WTC11 (cell line): ENCODE measurements around the gene TXNDC2. TPM values are rescaled to one million over a fixed set of nuclear protein-coding genes. Genes with fewer than 3 reads are reported as not detected.

Source experiments
- ATAC-seq: fragments of 200-7000 bp; cut with Tn5 transposase; 2 replicates; pipeline ENCODE4 v1.10.0; 2021; ENCODE audit warnings: mild to moderate bottlenecking, moderate library complexity
- CTCF ChIA-PET: fragments of 300-600 bp; sonication (Branson Sonifier 250); formaldehyde crosslinking; loops from one replicate; lab custom pipeline; 2021; ENCODE audit warnings: antibody characterized with exemption; lab: Charles Lee
- POLR2A ChIA-PET: fragments of 350-600 bp; sonication (Branson Sonifier 250); formaldehyde crosslinking; loops from one replicate; lab custom pipeline; 2021; ENCODE audit warnings: antibody characterized with exemption; lab: Charles Lee
- DNase-seq: peaks from one replicate; pipeline ENCODE4 v3.0.0; 2021; ENCODE audit warnings: low spot score
- H3K27ac Mint-ChIP-seq: 2 replicates; pipeline ENCODE4 v1.8.0; 2021; ENCODE audit warnings: mixed read lengths
- H3K27me3 Mint-ChIP-seq: 2 replicates; pipeline ENCODE4 v1.8.0; 2021; ENCODE audit warnings: low read depth, mild to moderate bottlenecking, moderate library complexity, mixed read lengths
- H3K36me3 Mint-ChIP-seq: 2 replicates; pipeline ENCODE4 v1.8.0; 2021; ENCODE audit warnings: mixed read lengths
- H3K4me1 Mint-ChIP-seq: 2 replicates; pipeline ENCODE4 v1.8.0; 2022; ENCODE audit warnings: mixed read lengths
- H3K4me3 Mint-ChIP-seq: 2 replicates; pipeline ENCODE4 v1.8.0; 2021; ENCODE audit warnings: mild to moderate bottlenecking, moderate library complexity, mixed read lengths
- H3K9me3 Mint-ChIP-seq: 2 replicates; pipeline ENCODE4 v1.8.0; 2021; ENCODE audit warnings: mixed read lengths
- ATF1 ChIP-seq: sonication (generic); formaldehyde crosslinking; IDR thresholded peaks from 2 replicates; pipeline ENCODE4 v1.8.1; 2023; ENCODE audit warnings: mild to moderate bottlenecking, moderate library complexity, missing genetic modification reagents
- ATF2 ChIP-seq: sonication (generic); formaldehyde crosslinking; IDR thresholded peaks from 2 replicates; pipeline ENCODE4 v1.8.1; 2022; ENCODE audit warnings: low read depth, missing genetic modification reagents, borderline replicate concordance
- ATF6 ChIP-seq: sonication (generic); formaldehyde crosslinking; IDR thresholded peaks from 2 replicates; pipeline ENCODE4 v1.8.1; 2023; ENCODE audit warnings: mild to moderate bottlenecking, missing genetic modification reagents
- ESRRA ChIP-seq: sonication (generic); formaldehyde crosslinking; IDR thresholded peaks from 2 replicates; pipeline ENCODE4 v1.8.1; 2022; ENCODE audit warnings: mild to moderate bottlenecking, missing genetic modification reagents, borderline replicate concordance
- FOXK1 ChIP-seq: sonication (generic); formaldehyde crosslinking; IDR thresholded peaks from 2 replicates; pipeline ENCODE4 v1.8.0; 2022; ENCODE audit warnings: mild to moderate bottlenecking, moderate library complexity, missing genetic modification reagents
- FOXP4 ChIP-seq: sonication (generic); formaldehyde crosslinking; IDR thresholded peaks from 2 replicates; pipeline ENCODE4 v1.8.0; 2022; ENCODE audit warnings: mild to moderate bottlenecking, missing genetic modification reagents
- IRF1 ChIP-seq: sonication (generic); formaldehyde crosslinking; IDR thresholded peaks from 2 replicates; pipeline ENCODE4 v1.8.0; 2023; ENCODE audit warnings: missing genetic modification reagents
- IRF2 ChIP-seq: sonication (generic); formaldehyde crosslinking; IDR thresholded peaks from 2 replicates; pipeline ENCODE4 v1.8.0; 2022; ENCODE audit warnings: low read depth, missing genetic modification reagents, borderline replicate concordance
- MLX ChIP-seq: sonication (generic); formaldehyde crosslinking; IDR thresholded peaks from 2 replicates; pipeline ENCODE4 v1.8.1; 2023; ENCODE audit warnings: mild to moderate bottlenecking, missing genetic modification reagents, moderate library complexity
- MYBL2 ChIP-seq: sonication (generic); formaldehyde crosslinking; IDR thresholded peaks from 2 replicates; pipeline ENCODE4 v1.8.1; 2023; ENCODE audit warnings: mild to moderate bottlenecking, moderate library complexity, missing genetic modification reagents
- NFYB ChIP-seq: sonication (generic); formaldehyde crosslinking; conservative IDR thresholded peaks from 2 replicates; pipeline ENCODE4 v1.8.0; 2022; ENCODE audit warnings: low read depth, missing genetic modification reagents
- NR3C1 ChIP-seq: sonication (generic); formaldehyde crosslinking; conservative IDR thresholded peaks from 2 replicates; pipeline ENCODE4 v1.8.1; 2023; ENCODE audit warnings: low read depth, mild to moderate bottlenecking, missing genetic modification reagents
- OVOL2 ChIP-seq: fragments of 250-450 bp; sonication (Bioruptor Pico); IDR thresholded peaks from 2 replicates; pipeline ENCODE4 v1.9.0; 2021; ENCODE audit warnings: mild to moderate bottlenecking, borderline replicate concordance
- PRDM15 ChIP-seq: sonication (generic); formaldehyde crosslinking; IDR thresholded peaks from 2 replicates; pipeline ENCODE4 v1.8.0; 2022; ENCODE audit warnings: missing genetic modification reagents
- PRRX2 ChIP-seq: fragments of 250-450 bp; sonication (Bioruptor Pico); IDR thresholded peaks from 2 replicates; pipeline ENCODE4 v1.8.0; 2021; ENCODE audit warnings: mild to moderate bottlenecking
- RORB ChIP-seq: fragments of 250-450 bp; sonication (Bioruptor Pico); IDR thresholded peaks from 2 replicates; pipeline ENCODE4 v1.9.0; 2021; ENCODE audit warnings: mild to moderate bottlenecking
- SP1 ChIP-seq: sonication (generic); formaldehyde crosslinking; conservative IDR thresholded peaks from 2 replicates; pipeline ENCODE4 v1.8.1; 2022; ENCODE audit warnings: missing genetic modification reagents
- ZBTB21 ChIP-seq: sonication (generic); formaldehyde crosslinking; IDR thresholded peaks from 2 replicates; pipeline ENCODE4 v1.8.1; 2023; ENCODE audit warnings: mild to moderate bottlenecking, missing genetic modification reagents, borderline replicate concordance
- ZNF121 ChIP-seq: sonication (generic); formaldehyde crosslinking; IDR thresholded peaks from 2 replicates; pipeline ENCODE4 v1.8.0; 2023; ENCODE audit warnings: missing genetic modification reagents
- ZNF512 ChIP-seq: sonication (generic); formaldehyde crosslinking; IDR thresholded peaks from 2 replicates; pipeline ENCODE4 v1.8.1; 2022; ENCODE audit warnings: missing genetic modification reagents, borderline replicate concordance
- total RNA-seq: library from RNA; stranded (reverse); gene quantifications from 3 replicates; pipeline ENCODE4 v1.2.3, GENCODE V29; 2021

The TXNDC2 gene
- total RNA-seq, 1 experiment from 2014 or later, result 0.26 TPM

GRCh38 chr18:9918016-9918680 lies 32.4 kb downstream of the TXNDC2 start:
- Mint-ChIP-seq H3K27me3 (no peaks in the 10 kb centered on the region), H3K9me3 (no peaks in the 10 kb centered on the region), H3K27ac (no peak overlapping the region), H3K4me1 (peaks cover 25% of the 10 kb centered on the region), H3K36me3 (no peaks in the 10 kb centered on the region)
- ATAC-seq (no peak), DNase-seq (no peak)
- ChIA-PET CTCF (no interaction called here), POLR2A (no interaction called here)
- TF ChIP-seq MLX (CRISPR knock-in tag) (no peak), NFYB (CRISPR knock-in tag) (no peak), ATF2 (no peak), PRDM15 (CRISPR knock-in tag) (no peak), MYBL2 (CRISPR knock-in tag) (no peak), PRRX2 (no peak), SP1 (no peak), FOXK1 (CRISPR knock-in tag) (no peak), ZNF512 (CRISPR knock-in tag) (no peak), RORB (no peak), FOXP4 (CRISPR knock-in tag) (no peak), NR3C1 (CRISPR knock-in tag) (no peak), IRF1 (no peak), OVOL2 (CRISPR knock-in tag) (no peak), ZBTB21 (CRISPR knock-in tag) (no peak), ESRRA (CRISPR knock-in tag) (no peak), ATF1 (CRISPR knock-in tag) (no peak), IRF2 (CRISPR knock-in tag) (no peak), ATF6 (CRISPR knock-in tag) (no peak), ZNF121 (no peak)
- TF ChIP-seq, all 79 proteins: peak for 0
- H3K4me3 Mint-ChIP-seq, result no peak overlapping the region
